IPS-NIHi7 (cell line): ENCODE data around the gene EYA2.

Source experiments
- DNase-seq: peaks from one replicate; pipeline ENCODE4 v3.0.0; 2012; ENCODE audit warnings: mixed read lengths; ENCODE audit errors: extremely low spot score

EYA2 gene

DNA sequence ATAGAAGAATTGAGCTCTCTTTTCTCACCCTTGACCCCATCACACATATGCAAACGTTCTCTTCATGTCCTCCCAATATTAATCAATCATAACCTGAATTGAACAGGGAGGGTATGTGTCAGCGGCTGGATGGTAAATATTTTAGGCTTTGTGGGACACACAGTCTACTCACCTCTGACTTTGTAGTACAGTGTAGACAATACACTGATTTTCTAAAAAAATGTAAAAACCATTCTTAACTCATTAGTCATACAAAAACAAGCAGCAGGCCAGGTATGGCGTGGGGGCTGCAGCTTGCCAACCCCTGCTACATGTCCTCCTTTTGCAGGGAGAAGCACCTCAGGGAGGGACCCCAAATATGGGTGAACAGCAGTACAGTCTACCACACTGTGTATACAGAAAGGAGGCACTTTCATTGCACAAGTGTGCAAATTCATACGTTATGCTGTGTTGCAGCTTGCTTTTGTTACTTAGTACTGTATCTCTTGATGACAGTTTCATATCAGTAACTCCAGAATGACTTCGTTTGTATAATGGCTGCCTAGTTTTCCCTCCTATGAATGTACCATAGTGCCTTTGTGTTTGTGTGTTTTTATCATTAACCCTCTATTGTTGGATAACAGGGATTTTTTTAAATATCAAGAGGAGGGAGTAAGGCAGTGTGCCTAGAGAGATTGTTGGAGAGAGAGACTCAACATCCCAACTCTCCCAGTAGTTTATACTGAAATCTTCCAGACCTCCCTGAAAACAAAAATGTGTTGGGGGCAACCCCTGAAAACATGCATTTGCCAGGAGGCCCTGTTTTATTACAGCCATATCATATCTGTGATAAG is 247.5 kb downstream of the EYA2 start:
- DNase-seq: no peak

DNA sequence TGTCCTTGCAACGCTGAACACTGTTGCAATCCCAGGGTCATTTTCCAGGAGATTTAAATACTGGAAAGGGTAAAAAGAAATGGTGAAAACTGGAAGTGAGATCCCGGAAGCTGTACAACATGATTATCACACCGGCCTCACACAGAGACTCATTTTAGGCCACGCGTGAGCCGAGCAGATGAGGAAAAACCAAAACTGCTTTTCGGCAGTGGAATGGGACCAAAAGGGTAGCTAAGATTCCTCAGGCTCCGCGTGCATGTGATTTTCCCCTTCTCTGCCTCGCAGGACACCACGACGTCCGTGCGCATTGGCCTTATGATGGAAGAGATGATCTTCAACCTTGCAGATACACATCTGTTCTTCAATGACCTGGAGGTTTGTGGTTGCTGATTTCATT is 248.1 kb downstream of the EYA2 start:
- DNase-seq: no peak

DNA sequence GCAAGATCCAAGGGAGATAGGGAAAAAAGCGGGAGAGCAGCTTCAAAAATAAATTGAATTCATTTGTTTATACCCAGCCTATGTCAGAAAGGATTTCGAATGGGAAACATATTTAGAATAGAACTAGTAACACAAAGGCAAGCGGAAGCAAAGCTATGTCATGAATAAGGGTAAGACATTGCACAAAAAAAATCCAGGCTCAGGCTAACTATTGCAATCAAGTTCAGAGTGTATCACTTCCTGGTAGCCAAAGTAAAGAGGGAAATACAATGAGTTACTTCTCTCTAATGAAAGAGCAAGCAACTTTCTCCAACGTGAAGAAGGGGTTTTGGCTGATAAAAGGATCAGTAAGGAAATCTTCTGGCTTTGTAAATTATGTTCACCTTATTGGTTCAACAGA is 249.0 kb downstream of the EYA2 start:
- no peak for DNase-seq

DNA sequence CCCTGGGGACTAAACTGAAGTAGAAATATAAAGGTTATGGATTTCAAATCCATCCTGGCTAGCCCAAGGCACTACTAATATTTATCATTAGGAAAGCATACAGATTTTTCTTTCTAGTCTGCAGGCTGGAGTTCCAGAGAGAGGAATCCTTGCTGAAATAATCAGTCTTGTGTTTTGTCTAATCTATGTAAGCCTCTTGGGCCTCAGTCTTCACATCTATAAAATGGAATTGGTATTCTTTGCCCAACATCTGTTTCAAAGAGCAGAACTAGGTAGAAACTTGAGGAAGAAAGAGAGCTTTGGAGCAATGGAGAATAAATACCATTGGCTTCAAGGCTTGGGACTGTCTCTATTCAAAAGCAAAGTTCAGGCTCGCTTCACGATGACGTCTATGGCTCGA is 249.8 kb downstream of the EYA2 start:
- no peak for DNase-seq

DNA sequence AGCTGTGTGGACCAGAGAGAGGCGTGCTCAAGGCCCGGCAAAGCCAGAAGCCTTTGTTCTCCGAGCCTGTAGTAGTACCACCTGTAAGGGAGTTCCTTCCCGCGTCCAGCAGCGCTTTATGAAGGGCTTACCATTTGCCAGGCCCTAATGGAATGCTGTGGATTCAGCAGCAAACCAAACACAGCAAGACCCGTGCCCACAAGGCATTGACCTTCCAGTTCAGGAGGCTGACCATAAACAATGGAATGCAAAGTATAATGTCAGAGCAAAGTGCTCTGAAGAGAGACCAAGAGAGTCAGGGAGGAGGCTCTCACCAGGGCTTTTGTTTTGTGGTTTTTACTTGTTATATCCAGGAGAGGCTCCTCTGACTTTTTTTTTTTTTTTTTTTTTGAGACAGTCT is 252.0 kb downstream of the EYA2 start:
- DNase-seq: no peak

DNA sequence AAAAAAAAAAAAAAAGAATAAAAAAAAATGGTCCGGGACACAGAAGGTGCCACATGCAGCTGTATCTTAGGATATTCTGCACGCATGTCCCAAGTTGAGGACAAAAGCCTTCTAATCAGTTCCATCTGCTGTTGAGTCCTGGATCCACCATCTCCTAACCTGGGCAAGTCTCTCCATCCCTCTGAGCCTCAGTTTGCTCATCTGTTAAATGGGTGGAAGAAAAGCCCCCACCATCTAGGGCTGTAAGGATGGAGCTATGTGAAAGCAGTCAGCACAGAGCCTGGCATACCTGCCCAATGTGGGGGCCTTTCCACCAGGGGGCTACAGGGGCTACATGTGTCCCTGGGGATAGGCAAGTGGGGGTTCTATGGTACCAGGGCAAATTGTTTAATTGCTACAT is 253.4 kb downstream of the EYA2 start:
- DNase-seq: no peak

DNA sequence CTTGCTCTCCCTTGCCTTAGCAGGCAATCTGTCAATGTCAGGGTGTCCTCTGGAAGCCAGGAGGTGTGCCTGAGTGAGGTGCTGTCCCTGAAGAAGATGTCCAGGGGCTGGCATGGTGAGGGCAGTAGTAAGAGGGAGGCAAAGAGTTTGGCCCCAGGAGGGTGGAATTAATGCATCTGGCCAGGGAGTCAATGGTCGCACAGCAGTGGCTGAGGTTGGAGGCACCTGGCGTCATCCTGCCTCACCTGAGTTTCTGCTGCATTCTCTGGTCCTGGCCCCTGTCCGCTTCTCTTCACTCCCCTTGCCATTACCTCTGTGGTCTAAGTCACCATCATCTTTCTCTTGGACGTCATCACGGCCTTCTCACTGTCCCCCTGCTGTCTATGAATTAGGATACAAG is 255.3 kb downstream of the EYA2 start:
- no peak for DNase-seq

DNA sequence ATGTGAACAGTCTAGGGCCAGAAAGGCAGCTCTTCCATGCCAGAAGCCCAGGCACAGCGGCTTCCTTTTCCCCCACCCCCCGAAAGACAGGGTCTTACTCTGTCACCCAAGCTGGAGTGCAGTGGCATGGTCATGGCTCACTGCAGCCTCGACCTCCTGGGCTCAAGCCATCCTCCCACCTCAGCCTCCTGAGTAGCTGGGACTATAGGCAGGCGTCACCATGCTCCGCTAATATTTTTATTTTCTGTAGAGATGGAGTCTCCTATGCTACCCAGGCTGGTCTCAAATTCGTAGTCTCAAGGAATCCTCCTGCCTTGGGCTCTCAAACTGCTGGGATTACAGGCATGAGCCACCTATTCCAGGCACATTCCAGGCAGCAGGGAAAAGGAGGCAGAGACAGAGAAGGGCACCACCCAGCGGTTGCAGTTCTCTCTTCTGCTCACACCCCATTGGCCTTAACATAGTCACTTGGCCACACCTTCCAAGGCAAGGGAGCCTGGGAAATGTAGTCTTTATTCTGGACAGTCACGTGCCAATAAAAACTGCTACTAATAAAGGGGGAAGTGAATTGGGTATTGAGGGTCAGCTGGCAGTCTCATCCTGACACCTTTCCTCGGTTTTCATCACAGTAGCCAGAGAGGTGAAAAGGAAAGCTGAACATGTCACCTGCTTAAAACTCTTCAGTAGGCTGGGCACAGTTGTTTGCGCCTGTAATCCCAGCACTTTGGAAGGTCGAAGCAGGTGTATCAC is 255.9 kb downstream of the EYA2 start:
- peak; percentile 94 for DNase-seq

DNA sequence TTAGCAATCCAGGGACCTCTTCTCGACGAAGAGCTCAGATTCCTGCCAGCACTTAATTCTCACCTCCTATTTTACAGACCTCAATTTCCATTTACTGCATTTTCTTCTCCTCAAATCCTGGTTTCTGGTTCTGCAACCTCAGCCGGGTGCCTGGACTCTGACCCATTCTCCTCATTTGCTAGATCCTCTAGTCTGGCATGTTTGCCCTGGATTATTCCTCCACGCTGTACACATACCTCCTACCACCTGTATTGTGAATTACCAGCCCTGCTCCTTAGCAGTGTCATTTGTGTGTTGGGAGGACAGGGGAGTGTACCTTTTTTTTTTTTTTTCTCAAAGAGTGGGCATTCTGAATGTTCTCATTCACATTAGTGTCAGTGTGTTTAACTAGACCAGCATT is 257.4 kb downstream of the EYA2 start:
- no peak for DNase-seq

DNA sequence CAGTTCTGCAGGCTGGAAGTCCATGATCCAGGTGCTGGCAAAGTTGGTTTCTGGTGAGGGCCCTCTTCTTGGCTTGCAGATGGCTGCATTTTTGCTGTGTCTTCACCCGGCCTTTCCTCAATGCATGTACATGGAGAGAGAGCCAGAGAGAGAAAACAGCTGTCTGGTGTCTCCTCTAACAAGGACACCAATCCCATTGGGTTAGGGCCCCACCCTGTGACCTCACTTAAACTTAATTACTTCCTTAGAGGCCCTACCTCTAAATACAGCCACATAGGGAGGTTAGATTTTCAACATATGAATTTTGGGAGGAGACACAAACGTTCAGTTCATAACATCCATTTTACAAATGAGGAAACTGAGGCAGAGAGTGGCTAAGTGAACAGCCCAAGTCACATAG is 259.4 kb downstream of the EYA2 start:
- DNase-seq: no peak

DNA sequence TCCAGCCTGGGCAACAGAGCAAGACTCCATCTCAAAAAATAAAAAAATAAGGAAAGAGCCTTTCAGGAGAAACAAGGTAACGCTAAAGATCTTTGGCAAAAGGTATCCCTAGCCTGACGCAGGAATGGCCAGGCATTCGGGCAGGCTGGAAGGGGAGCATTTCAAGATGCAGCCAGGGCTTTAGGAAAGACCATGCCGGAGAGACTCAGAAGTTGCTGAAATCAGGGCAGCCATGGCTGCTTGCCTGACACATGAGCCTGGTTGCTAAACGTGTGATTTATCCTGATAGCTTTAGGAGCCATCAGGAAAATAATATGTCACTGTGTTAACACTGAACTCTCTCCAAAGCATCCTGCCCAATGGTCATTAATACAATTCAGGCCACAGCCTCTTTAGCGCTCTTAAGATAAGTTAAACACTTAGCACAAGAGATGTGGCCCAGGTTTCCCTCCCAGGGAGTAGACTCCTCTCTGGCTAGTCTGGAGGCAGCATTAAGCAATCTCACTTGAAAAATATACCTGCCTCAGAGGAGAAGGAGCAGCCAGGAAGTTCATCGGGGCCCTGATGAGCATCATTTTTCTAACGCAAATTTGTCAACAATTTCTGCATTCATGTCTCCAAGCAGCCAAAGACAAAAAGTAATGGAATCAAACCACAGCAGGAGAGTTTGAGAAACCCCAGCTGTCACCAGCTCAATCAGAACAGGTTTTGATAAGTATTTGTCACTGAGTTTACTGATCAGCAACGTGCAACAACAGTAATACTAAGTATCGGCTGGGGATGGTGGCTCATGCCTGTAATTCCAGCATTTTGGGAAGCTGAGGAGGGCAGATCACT is 261.9 kb downstream of the EYA2 start:
- DNase-seq: no peak

DNA sequence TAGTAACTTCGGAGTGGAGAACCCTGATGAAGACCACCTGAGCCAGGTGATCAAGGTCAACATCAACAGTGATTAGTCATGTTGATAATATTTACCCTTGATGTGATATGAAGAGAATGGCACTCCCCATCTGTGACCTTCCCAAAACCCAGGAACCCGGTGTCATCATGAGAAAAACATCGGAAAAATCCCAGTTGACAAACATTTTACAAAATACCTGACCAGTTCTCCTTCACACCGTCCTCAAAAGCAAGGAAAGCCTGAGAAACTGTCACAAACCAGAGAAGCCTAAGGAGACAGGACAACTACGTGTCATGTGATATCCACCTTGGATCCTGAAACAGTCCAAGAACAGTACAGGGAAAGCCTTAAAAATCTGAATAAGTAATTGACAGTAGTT is 264.5 kb downstream of the EYA2 start:
- DNase-seq: no peak

DNA sequence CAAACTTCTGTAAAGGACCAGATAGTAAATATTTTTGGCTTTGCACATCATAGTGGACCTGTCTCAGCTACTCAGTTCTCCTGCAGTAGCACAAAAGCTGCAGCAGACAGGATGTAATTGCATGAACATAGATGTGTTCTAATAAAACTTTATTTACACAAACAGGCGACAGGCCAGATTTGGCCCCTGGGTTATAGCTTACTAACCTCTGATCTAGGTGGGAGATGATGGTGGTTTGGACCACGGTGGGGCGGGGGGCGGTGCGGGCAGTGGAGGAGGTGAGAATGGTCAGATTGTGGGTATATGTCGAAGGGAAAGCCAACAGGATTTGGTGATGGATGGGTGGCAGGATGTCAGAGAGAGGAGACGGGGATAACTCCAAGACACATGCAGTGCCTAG is 265.6 kb downstream of the EYA2 start:
- DNase-seq: no peak

DNA sequence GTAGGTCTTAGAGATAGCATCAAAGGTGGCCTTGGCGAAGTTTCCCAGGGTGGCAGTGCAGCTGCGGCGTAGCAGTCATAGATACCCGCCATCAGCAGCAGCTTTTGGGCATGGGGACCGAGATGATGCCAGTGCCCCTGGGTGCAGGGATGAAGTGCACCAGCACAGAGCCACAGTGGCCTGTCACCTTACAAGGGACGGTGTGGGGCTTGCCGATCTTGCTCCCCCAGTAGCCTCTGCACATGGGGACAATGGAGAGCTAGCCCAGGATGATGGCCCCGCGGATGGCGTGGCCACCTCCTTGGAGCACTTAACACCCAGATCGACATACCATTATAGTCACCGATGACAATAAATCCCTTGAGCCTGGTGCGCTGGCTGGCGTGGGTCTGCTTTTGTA is 266.3 kb downstream of the EYA2 start:
- no peak for DNase-seq

DNA sequence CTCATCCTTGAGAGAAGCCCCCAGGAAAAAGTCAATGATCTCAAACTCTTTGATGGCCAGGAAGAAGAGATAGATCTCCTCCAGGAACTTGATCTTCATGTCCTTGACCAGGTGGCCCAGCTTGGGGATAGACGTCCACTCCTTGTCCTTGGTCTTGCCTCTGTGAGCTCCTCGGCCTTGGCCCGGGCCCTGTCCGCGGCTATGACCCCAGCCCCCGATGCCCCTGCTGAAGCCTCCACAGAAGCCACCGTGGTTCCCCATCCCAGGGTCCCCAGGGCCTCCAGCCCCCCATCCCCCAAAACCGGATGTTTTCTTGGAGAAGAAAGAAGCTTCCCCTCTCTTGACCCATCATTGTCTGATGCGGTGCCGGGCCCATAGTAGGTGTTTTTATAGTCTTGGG is 266.8 kb downstream of the EYA2 start:
- no peak for DNase-seq

DNA sequence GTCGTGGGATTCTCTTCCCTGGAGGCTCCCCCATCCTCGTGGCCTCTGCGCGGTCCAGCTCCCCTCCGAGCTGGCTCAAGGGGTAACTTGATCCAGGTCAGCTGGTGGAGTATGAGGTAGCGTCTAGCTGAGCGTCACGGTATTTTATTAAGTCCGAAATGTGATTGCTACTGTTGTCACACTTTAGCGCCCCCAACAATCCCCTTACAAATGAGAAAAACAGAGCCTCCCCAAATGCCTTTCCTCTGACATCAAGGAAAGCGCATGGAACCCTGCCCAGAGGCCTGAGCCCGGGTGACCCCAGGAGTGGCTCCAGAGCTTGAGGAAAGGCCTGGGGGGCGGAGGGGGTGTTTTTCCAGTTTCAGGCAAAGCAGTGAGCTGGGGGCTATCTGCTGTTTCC is 269.5 kb downstream of the EYA2 start:
- no peak for DNase-seq

DNA sequence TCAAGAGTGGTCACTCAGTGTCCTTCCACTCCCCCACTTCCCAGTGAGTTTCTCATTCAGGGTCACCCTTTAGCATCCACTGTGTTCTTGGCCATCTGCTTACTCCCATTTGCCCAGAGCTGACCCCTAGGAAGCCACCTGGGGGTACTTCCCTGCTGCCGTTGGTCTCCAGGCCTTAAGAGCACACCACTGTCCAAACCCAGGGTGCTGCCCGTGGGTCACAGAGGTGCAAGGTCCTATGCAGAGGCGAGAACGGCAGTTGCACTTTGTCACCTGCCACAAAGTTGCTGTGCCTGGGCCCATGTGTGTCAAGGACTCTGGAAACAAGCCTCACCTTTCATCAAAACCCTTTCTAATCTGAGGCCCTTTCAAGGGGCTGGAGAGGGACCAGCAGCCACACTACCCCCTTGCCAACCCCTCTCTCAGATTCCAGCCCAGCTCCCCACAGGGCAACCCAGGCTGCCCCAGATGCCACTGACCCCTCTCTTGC is 270.8 kb downstream of the EYA2 start:
- no peak for DNase-seq

DNA sequence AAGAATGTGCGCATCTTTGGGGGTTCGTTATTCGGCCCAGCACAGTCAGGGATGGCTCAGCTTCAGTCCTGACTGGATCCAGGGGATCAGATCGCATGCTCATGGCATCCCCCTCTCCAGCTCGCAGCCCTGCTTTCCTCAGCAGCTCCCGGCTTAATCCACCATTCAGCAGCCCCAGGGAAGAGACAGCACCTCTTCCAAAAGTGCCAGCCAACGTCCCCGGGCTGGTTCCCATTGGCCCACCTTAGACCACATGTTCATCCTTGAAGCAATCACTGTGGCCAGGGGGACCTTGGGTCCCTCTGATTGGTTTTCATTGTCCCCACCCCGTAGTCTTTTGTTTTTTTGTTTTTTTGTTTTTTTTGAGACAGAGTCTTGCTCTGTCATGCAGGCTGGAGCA is 273.2 kb downstream of the EYA2 start:
- no peak for DNase-seq

DNA sequence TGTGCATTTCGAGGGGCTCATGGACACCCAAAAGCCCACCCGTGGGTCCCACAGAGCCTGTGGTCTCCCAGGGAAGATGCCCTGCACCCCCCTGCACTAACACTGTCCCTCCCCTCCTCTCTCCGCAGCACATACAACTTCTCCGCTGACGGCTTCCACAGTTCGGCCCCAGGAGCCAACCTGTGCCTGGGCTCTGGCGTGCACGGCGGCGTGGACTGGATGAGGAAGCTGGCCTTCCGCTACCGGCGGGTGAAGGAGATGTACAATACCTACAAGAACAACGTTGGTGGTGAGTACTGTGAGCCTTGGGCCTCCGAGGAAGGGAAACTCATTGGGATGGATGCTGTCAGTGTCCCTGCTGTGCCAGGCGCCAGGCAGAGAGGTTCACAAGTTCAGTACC is 277.9 kb downstream of the EYA2 start:
- no peak for DNase-seq

DNA sequence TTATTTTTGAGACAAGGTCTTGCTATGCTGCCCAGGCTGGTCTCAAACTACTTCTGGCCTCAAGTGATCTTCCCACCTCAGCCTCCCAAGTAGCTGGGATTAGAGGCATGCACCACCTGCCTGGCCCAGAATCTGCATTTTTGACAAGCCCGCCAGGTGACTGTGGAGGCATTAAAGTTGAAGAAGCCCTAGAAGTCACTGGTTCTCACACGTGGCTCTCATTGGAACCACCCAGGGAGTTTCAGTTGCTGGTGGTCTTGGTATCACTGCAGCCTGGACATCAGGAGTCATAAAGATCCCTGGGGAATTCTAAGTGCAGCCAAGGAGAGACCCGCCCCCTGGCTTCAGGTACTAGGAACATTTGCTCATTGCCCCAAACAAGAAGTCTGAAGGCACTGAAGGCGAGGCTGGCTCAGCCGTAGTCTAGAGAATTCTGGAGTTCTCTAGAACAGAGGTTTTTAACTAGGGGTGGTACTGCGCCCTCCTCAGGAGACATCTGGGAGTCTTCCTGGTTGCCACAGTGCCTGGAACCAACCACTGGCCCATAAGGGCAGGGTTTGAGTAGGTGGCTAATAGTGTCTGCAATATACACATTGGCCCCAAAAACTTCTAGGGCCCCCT is 279.1 kb downstream of the EYA2 start:
- no peak for DNase-seq

DNA sequence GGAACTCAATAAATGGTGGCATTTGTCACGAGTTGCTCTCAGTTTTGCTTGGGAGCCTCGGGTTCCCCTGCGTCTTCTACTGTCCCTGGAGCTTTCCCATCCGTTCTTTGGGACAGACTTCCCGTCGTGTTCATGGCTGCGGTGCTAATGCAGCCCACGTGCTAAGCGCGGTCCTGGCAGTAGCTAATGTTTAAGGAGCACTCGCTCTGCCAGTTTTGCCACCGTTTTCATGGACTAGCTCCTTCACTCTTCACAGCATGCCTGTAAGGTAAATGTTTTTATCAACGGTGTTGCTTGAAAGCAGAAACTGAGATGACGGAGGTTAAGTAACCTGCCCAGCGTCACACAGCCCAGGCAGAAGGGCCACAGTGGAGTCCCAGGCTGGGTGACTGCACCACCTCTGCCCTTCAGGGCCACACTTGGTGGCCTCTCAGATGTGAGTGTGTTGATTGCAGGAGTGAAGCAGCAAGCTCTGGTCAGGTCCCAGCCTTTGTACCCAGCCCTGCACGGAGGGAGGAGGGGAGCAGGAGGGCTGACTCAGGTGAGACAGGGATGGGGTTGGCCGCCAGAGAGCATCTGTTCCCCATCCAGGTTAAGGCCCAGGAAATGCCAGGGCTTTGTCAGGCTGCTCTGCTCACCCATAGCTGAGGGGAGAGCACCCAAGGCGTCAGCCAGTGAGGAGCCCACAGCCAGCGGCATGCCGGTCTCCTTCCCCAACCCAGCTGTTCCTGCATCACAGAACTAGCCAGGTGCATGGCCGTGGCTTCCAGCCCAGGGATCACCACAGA is 280.0 kb downstream of the EYA2 start:
- DNase-seq: no peak
